Measurements from ENCODE around the gene P4HA2.

P4HA2 gene

GRCh38 chr5:132237141-132237540 lies 9.5 kb upstream of the P4HA2 start:
- no peaks in the 10 kb centered on the region for H4K20me1 ChIP-seq (ENCODE audit: insufficient read depth, low read length)
- TF ChIP-seq CTCF (IDR thresholded peaks at IDR 0.05; ENCODE audit: low read length) = no peak
- TF ChIP-seq EZH2phosphoT487 (IDR thresholded peaks at IDR 0.05; ENCODE audit: low read length) = no peak
- TF ChIP-seq EZH2 (optimal IDR thresholded peaks at IDR 0.05; ENCODE audit: low read depth, low read length) = no peak
- no peak overlapping the region for H3K4me3 ChIP-seq (ENCODE audit: low read length)

GRCh38 chr5:132235340-132235739 lies 7.7 kb upstream of the P4HA2 start:
- H3K9ac ChIP-seq (ENCODE audit: low read length) = no peak overlapping the region
- H3K4me1 ChIP-seq (ENCODE audit: low read length) = no peaks in the 10 kb centered on the region
- no peaks in the 10 kb centered on the region for H3K9me3 ChIP-seq (replicated peaks; ENCODE audit: insufficient read depth, low read length)
- no peaks in the 10 kb centered on the region for H3K79me2 ChIP-seq (ENCODE audit: low read length)
- no peaks in the 10 kb centered on the region for H4K20me1 ChIP-seq (ENCODE audit: insufficient read depth, low read length)
- no peaks in the 10 kb centered on the region for H3K9me2 ChIP-seq (replicated peaks; ENCODE audit: insufficient read depth, low read length)
- no peak for DNase-seq
- no peaks in the 10 kb centered on the region for H3K36me3 ChIP-seq (replicated peaks; ENCODE audit: insufficient read depth, low read length)
- no peak for TF ChIP-seq EZH2phosphoT487 (IDR thresholded peaks at IDR 0.05; ENCODE audit: low read length)
- no peak for TF ChIP-seq EZH2 (optimal IDR thresholded peaks at IDR 0.05; ENCODE audit: low read depth, low read length)
- no peak for TF ChIP-seq CTCF (IDR thresholded peaks at IDR 0.05; ENCODE audit: low read length)
- H3K27ac ChIP-seq (ENCODE audit: low read length) = no peak overlapping the region
- no peak overlapping the region for H3K4me3 ChIP-seq (ENCODE audit: low read length)
- H3K27me3 ChIP-seq (replicated peaks; ENCODE audit: insufficient read depth, low read length) = no peaks in the 10 kb centered on the region
- H3K4me2 ChIP-seq (ENCODE audit: low read depth, low read length) = no peak overlapping the region
- no peak overlapping the region for H2AFZ ChIP-seq (ENCODE audit: low read length)
- no peaks in the 10 kb centered on the region for H3F3A ChIP-seq (ENCODE audit: insufficient read depth, low read length)

More at GRCh38 chr5:132237141-132237540, 9.5 kb upstream of the P4HA2 start:
- H3K79me2 ChIP-seq (ENCODE audit: low read length) = no peaks in the 10 kb centered on the region
- H3K27ac ChIP-seq (ENCODE audit: low read length) = no peak overlapping the region
- no peak overlapping the region for H2AFZ ChIP-seq (ENCODE audit: low read length)
- H3K4me1 ChIP-seq (ENCODE audit: low read length) = no peaks in the 10 kb centered on the region
- H3K9me2 ChIP-seq (replicated peaks; ENCODE audit: insufficient read depth, low read length) = no peaks in the 10 kb centered on the region
- H3K4me2 ChIP-seq (ENCODE audit: low read depth, low read length) = no peak overlapping the region
- no peak overlapping the region for H3K9ac ChIP-seq (ENCODE audit: low read length)
- no peak for DNase-seq
- H3K27me3 ChIP-seq (replicated peaks; ENCODE audit: insufficient read depth, low read length) = no peaks in the 10 kb centered on the region
- no peaks in the 10 kb centered on the region for H3F3A ChIP-seq (ENCODE audit: insufficient read depth, low read length)
- H3K9me3 ChIP-seq (replicated peaks; ENCODE audit: insufficient read depth, low read length) = no peaks in the 10 kb centered on the region
- H3K36me3 ChIP-seq (replicated peaks; ENCODE audit: insufficient read depth, low read length) = no peaks in the 10 kb centered on the region

GRCh38 chr5:132234684-132235062 lies 7.0 kb upstream of the P4HA2 start:
- TF ChIP-seq EZH2phosphoT487 (IDR thresholded peaks at IDR 0.05; ENCODE audit: low read length) = no peak
- no peak for TF ChIP-seq EZH2 (optimal IDR thresholded peaks at IDR 0.05; ENCODE audit: low read depth, low read length)
- no peak for TF ChIP-seq CTCF (IDR thresholded peaks at IDR 0.05; ENCODE audit: low read length)
- Histone ChIP-seq H3K36me3 (replicated peaks; ENCODE audit: insufficient read depth, low read length) (no peaks in the 10 kb centered on the region), H3K79me2 (ENCODE audit: low read length) (no peaks in the 10 kb centered on the region), H3F3A (ENCODE audit: insufficient read depth, low read length) (no peaks in the 10 kb centered on the region), H2AFZ (ENCODE audit: low read length) (no peak overlapping the region), H3K9ac (ENCODE audit: low read length) (no peak overlapping the region), H3K27ac (ENCODE audit: low read length) (no peak overlapping the region), H3K4me3 (ENCODE audit: low read length) (no peak overlapping the region), H3K9me2 (replicated peaks; ENCODE audit: insufficient read depth, low read length) (no peaks in the 10 kb centered on the region), H3K4me1 (ENCODE audit: low read length) (no peaks in the 10 kb centered on the region), H3K4me2 (ENCODE audit: low read depth, low read length) (no peak overlapping the region), H3K27me3 (replicated peaks; ENCODE audit: insufficient read depth, low read length) (no peaks in the 10 kb centered on the region), H4K20me1 (ENCODE audit: insufficient read depth, low read length) (no peaks in the 10 kb centered on the region), H3K9me3 (replicated peaks; ENCODE audit: insufficient read depth, low read length) (no peaks in the 10 kb centered on the region)
- DNase-seq = no peak

All from MM.1S (cell line).